PC-3 (cell line): ENCODE measurements around the gene ST3GAL3.

ENCODE experiments used
- EZH2 ChIP-seq: fragments of 300-600 bp; sonication (generic); IDR thresholded peaks from one replicate; pipeline ENCODE4 v1.6.1; 2017; ENCODE audit warnings: antibody characterized with exemption, mild to moderate bottlenecking, low read length; ENCODE audit not compliant: unreplicated experiment
- TF ChIP-seq, protein P1 (sequence below): fragments of 300-600 bp; sonication (generic); conservative IDR thresholded peaks from 2 replicates; pipeline ENCODE4 v1.5.1; 2017; ENCODE audit warnings: antibody characterized with exemption, low read depth, mild to moderate bottlenecking, low read length

DNA sequence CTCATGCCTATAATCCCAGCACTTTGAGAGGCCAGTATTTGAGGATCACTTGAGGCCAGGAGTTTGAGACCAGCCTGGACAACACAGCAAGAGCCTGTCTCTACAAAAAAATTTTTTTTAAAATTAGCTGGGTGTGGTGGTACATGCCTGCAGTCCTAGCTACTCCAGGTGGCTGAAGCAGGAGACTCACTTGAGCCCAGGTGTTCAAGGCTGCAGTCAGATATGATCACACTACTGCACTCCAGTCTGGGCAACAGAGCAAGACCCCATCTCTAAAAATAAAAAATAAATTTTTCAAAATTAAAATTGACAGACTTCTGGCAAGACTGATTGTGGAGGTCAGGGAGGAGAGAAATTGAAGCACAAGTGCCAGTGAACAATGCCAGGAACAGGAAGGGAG, 60.8 kb downstream of the ST3GAL3 start:
- TF ChIP-seq, protein P1, sequence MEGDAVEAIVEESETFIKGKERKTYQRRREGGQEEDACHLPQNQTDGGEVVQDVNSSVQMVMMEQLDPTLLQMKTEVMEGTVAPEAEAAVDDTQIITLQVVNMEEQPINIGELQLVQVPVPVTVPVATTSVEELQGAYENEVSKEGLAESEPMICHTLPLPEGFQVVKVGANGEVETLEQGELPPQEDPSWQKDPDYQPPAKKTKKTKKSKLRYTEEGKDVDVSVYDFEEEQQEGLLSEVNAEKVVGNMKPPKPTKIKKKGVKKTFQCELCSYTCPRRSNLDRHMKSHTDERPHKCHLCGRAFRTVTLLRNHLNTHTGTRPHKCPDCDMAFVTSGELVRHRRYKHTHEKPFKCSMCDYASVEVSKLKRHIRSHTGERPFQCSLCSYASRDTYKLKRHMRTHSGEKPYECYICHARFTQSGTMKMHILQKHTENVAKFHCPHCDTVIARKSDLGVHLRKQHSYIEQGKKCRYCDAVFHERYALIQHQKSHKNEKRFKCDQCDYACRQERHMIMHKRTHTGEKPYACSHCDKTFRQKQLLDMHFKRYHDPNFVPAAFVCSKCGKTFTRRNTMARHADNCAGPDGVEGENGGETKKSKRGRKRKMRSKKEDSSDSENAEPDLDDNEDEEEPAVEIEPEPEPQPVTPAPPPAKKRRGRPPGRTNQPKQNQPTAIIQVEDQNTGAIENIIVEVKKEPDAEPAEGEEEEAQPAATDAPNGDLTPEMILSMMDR, result no peak
- no peak for TF ChIP-seq EZH2
